GM23338 (cell line): Measurements from ENCODE around the gene LCN6. TPM values are rescaled to one million over a fixed set of nuclear protein-coding genes. Genes with fewer than 3 reads are reported as not detected.

ENCODE experiments used
- ATAC-seq: fragments of 200-7000 bp; cut with Tn5 transposase; 3 replicates; pipeline ENCODE4 v1.9.1; 2020
- DNase-seq: peaks from one replicate; pipeline ENCODE4 v3.0.0-alpha.2; 2015; ENCODE audit warnings: low spot score
- H2AFZ ChIP-seq: fragments of 200-600 bp; sonication (generic); 2 replicates; pipeline ENCODE4 v1.8.0; 2016; ENCODE audit warnings: antibody characterized with exemption, mild to moderate bottlenecking, moderate library complexity
- H3F3A ChIP-seq: fragments of 200-600 bp; sonication (generic); replicated peaks from 2 replicates; pipeline ENCODE4 v1.8.0; 2017; ENCODE audit warnings: antibody characterized with exemption, mixed run types, low read depth
- H3K27ac ChIP-seq: fragments of 200-600 bp; sonication (generic); 2 replicates; pipeline ENCODE4 v1.6.1; 2016; ENCODE audit warnings: low read depth
- H3K27me3 ChIP-seq: fragments of 200-600 bp; sonication (generic); 2 replicates; pipeline ENCODE4 v1.8.0; 2016; ENCODE audit warnings: mild to moderate bottlenecking, mixed run types, moderate library complexity; ENCODE audit not compliant: insufficient read depth
- H3K36me3 ChIP-seq: fragments of 200-600 bp; sonication (generic); 2 replicates; pipeline ENCODE4 v1.8.0; 2016; ENCODE audit warnings: mild to moderate bottlenecking; ENCODE audit not compliant: insufficient read depth
- H3K4me1 ChIP-seq: fragments of 200-600 bp; sonication (generic); 2 replicates; pipeline ENCODE4 v1.8.0; 2016; ENCODE audit warnings: mild to moderate bottlenecking, moderate library complexity; ENCODE audit not compliant: insufficient read depth
- H3K4me2 ChIP-seq: fragments of 200-600 bp; sonication (generic); 2 replicates; pipeline ENCODE4 v1.7.1; 2017; ENCODE audit warnings: mixed run types
- H3K4me3 ChIP-seq: fragments of 200-600 bp; sonication (generic); 2 replicates; pipeline ENCODE4 v1.6.1; 2016; ENCODE audit warnings: mixed run types
- H3K79me2 ChIP-seq: fragments of 200-600 bp; sonication (generic); replicated peaks from 2 replicates; pipeline ENCODE4 v1.8.0; 2017; ENCODE audit warnings: mild to moderate bottlenecking; ENCODE audit not compliant: insufficient read depth
- H3K9me2 ChIP-seq: fragments of 200-600 bp; sonication (generic); 2 replicates; pipeline ENCODE4 v1.8.0; 2017; ENCODE audit not compliant: insufficient read depth
- H4K20me1 ChIP-seq: fragments of 200-600 bp; sonication (generic); replicated peaks from 2 replicates; pipeline ENCODE4 v1.8.0; 2017; ENCODE audit warnings: mild to moderate bottlenecking; ENCODE audit not compliant: insufficient read depth
- H3K27ac Mint-ChIP-seq: 2 replicates; pipeline ENCODE4 v1.8.0; 2020; ENCODE audit warnings: inconsistent platforms, mild to moderate bottlenecking, moderate library complexity, mixed read lengths
- H3K27me3 Mint-ChIP-seq: 3 replicates; pipeline ENCODE4 v1.8.0; 2022; ENCODE audit warnings: low read depth, mild to moderate bottlenecking, moderate library complexity, mixed read lengths, inconsistent platforms; ENCODE audit not compliant: insufficient read depth, poor library complexity
- H3K36me3 Mint-ChIP-seq: 3 replicates; pipeline ENCODE4 v1.8.0; 2021; ENCODE audit warnings: low read depth, mild to moderate bottlenecking, inconsistent platforms, moderate library complexity, mixed read lengths
- H3K4me1 Mint-ChIP-seq: 3 replicates; pipeline ENCODE4 v1.8.0; 2020; ENCODE audit warnings: mild to moderate bottlenecking, inconsistent platforms, mixed read lengths
- H3K4me3 Mint-ChIP-seq: 3 replicates; pipeline ENCODE4 v1.8.0; 2021; ENCODE audit warnings: moderate library complexity, mild to moderate bottlenecking, inconsistent platforms, mixed read lengths
- H3K9me3 Mint-ChIP-seq: 3 replicates; pipeline ENCODE4 v1.8.0; 2020; ENCODE audit warnings: moderate library complexity, mild to moderate bottlenecking, inconsistent platforms, mixed read lengths
- CREB1 ChIP-seq: fragments of 250-450 bp; sonication (Bioruptor Pico); IDR thresholded peaks from 2 replicates; pipeline ENCODE4 v1.5.0; 2020; ENCODE audit warnings: low read depth, mild to moderate bottlenecking, moderate library complexity
- EZH2 ChIP-seq: fragments of 200-600 bp; sonication (generic); IDR thresholded peaks from one replicate; pipeline ENCODE4 v1.8.0; 2017; ENCODE audit warnings: antibody characterized with exemption, mild to moderate bottlenecking, low read depth; ENCODE audit not compliant: unreplicated experiment
- EZH2phosphoT487 ChIP-seq: fragments of 200-600 bp; sonication (generic); IDR thresholded peaks from one replicate; pipeline ENCODE4 v1.8.1; 2018; ENCODE audit warnings: antibody characterized with exemption; ENCODE audit not compliant: unreplicated experiment
- JUNB ChIP-seq: IDR thresholded peaks from one replicate; pipeline ENCODE4 v1.6.1; 2016; ENCODE audit warnings: antibody characterized with exemption; ENCODE audit not compliant: unreplicated experiment
- NANOG ChIP-seq: IDR thresholded peaks from 2 replicates; pipeline ENCODE4 v1.6.1; 2016; ENCODE audit warnings: antibody characterized with exemption, borderline replicate concordance
- POLR2AphosphoS5 ChIP-seq: IDR thresholded peaks from 2 replicates; pipeline ENCODE4 v1.6.1; 2016; ENCODE audit warnings: antibody characterized with exemption, low read depth
- STAT1 ChIP-seq: IDR thresholded peaks from one replicate; pipeline ENCODE4 v1.6.1; 2016; ENCODE audit warnings: antibody characterized with exemption; ENCODE audit not compliant: unreplicated experiment
- ZNF114 ChIP-seq: fragments of 250-450 bp; sonication (Bioruptor Pico); IDR thresholded peaks from 2 replicates; pipeline ENCODE4 v1.5.0; 2020; ENCODE audit warnings: mild to moderate bottlenecking, moderate library complexity
- ZNF331 ChIP-seq: fragments of 250-450 bp; sonication (Bioruptor Pico); IDR thresholded peaks from 2 replicates; pipeline ENCODE4 v1.5.0; 2020; ENCODE audit warnings: low read depth, mild to moderate bottlenecking, moderate library complexity
- polyA plus RNA-seq: library from polyadenylated mRNA; unstranded; fragments of >200 nt; fragmentation: Nextera tagmentation; extraction: Ambion mirVana; gene quantifications from 2 replicates; pipeline ENCODE4 v1.2.1, GENCODE V29; 2016
- total RNA-seq: library from RNA; depleted of rRNA; stranded (reverse); fragments of >200 nt; shearing (Covaris generic); gene quantifications from 2 replicates; pipeline ENCODE4 v1.2.3, GENCODE V29; 2014
- TF ChIP-seq, protein P1 (sequence below): IDR thresholded peaks from one replicate; pipeline ENCODE4 v1.6.1; 2018; ENCODE audit warnings: antibody characterized with exemption; ENCODE audit not compliant: unreplicated experiment
- TF ChIP-seq, protein P2 (sequence below), 2 experiments: fragments of 200-600 bp in 1 of 2; sonication (generic) in 1 of 2; conservative IDR thresholded peaks; 2 replicates each; pipeline versions ENCODE4 v1.5.1 to v1.6.1; 2016 to 2017; ENCODE audit warnings: antibody characterized with exemption in 2 of 2, low read depth in 2 of 2, mild to moderate bottlenecking in 2 of 2, moderate library complexity in 1 of 2
- TF ChIP-seq, protein P3 (sequence below): fragments of 250-450 bp; sonication (Bioruptor Pico); IDR thresholded peaks from 2 replicates; pipeline ENCODE4 v1.5.0; 2020; ENCODE audit warnings: mild to moderate bottlenecking, moderate library complexity

Gene LCN6
- total and polyA plus RNA-seq, 2 experiments from 2014 or later, result not detected

DNA sequence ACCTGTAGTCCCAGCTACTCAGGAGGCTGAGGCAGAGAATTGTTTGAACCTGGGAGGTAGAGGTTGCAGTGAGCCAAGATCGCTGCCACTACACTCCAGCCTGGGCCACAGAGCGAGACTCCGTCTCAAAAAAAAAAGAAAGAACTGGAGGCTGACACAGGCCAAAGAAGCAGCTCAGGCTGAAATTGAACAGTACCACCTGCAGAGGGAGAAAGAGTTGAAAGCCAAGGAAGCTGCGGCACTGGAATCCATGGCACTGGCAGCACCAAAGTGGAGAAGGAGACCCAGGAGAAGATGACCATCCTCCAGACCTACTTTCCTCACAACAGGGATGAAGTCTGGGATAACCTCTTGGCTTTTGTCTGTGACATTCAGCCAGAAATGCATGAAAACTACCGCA, 31.5 kb upstream of the LCN6 start (continued):
- TF ChIP-seq, protein P1, sequence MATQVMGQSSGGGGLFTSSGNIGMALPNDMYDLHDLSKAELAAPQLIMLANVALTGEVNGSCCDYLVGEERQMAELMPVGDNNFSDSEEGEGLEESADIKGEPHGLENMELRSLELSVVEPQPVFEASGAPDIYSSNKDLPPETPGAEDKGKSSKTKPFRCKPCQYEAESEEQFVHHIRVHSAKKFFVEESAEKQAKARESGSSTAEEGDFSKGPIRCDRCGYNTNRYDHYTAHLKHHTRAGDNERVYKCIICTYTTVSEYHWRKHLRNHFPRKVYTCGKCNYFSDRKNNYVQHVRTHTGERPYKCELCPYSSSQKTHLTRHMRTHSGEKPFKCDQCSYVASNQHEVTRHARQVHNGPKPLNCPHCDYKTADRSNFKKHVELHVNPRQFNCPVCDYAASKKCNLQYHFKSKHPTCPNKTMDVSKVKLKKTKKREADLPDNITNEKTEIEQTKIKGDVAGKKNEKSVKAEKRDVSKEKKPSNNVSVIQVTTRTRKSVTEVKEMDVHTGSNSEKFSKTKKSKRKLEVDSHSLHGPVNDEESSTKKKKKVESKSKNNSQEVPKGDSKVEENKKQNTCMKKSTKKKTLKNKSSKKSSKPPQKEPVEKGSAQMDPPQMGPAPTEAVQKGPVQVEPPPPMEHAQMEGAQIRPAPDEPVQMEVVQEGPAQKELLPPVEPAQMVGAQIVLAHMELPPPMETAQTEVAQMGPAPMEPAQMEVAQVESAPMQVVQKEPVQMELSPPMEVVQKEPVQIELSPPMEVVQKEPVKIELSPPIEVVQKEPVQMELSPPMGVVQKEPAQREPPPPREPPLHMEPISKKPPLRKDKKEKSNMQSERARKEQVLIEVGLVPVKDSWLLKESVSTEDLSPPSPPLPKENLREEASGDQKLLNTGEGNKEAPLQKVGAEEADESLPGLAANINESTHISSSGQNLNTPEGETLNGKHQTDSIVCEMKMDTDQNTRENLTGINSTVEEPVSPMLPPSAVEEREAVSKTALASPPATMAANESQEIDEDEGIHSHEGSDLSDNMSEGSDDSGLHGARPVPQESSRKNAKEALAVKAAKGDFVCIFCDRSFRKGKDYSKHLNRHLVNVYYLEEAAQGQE, result no peak
- TF ChIP-seq CREB1 (CRISPR knock-in tag) (no peak), EZH2 (no peak), ZNF331 (no peak), STAT1 (no peak), JUNB (no peak), NANOG (no peak), POLR2AphosphoS5 (no peak), ZNF114 (CRISPR knock-in tag) (no peak)

DNA sequence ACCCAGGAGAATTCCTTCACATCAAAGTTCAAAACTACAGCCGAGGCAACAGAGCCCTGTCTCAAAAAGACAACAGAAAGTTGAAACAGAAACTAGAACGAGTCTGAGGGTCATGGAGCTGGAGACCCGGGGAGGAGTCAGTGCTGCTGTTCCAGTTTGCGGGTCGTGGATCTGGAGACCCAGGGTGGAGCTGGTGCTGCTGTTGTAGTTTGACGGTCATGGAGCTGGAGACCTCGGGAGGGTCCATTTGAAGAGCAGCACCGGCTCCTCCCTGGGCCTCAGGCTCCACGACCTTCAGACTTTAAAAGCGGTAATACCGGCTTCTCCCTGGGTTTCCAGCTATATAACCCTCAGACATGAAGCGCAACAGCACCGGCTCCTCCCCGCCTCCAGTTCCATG, 29.0 kb upstream of the LCN6 start:
- ATAC-seq (no peak), DNase-seq (no peak)
- Mint-ChIP-seq H3K9me3 (peaks cover 25% of the 10 kb centered on the region), H3K27ac (no peak overlapping the region), H3K4me1 (peaks cover 4% of the 10 kb centered on the region), H3K4me3 (no peak overlapping the region), H3K27me3 (peaks cover 23% of the 10 kb centered on the region), H3K36me3 (peaks cover 19% of the 10 kb centered on the region)
- no peak overlapping the region for H3K27ac ChIP-seq
- no peak overlapping the region for H3K4me3 ChIP-seq
- H4K20me1 ChIP-seq, result no peaks in the 10 kb centered on the region
- 0 out of 2 replicates have a peak, but pooled peaks cover 4% of the 10 kb centered on the region for H3K9me2 ChIP-seq
- H3K4me2 ChIP-seq, result no peak overlapping the region
- no peaks in the 10 kb centered on the region for H3F3A ChIP-seq
- no peaks in the 10 kb centered on the region; the same call in 1 of the 2 replicates for H3K36me3 ChIP-seq
- H2AFZ ChIP-seq, result no peak overlapping the region
- H3K27me3 ChIP-seq, result no peaks in the 10 kb centered on the region
- no peaks in the 10 kb centered on the region for H3K4me1 ChIP-seq
- no peaks in the 10 kb centered on the region for H3K79me2 ChIP-seq
- TF ChIP-seq EZH2 (no peak), NANOG (no peak), EZH2phosphoT487 (no peak), STAT1 (no peak), ZNF331 (no peak), ZNF114 (CRISPR knock-in tag) (no peak)
- TF ChIP-seq, protein P2, sequence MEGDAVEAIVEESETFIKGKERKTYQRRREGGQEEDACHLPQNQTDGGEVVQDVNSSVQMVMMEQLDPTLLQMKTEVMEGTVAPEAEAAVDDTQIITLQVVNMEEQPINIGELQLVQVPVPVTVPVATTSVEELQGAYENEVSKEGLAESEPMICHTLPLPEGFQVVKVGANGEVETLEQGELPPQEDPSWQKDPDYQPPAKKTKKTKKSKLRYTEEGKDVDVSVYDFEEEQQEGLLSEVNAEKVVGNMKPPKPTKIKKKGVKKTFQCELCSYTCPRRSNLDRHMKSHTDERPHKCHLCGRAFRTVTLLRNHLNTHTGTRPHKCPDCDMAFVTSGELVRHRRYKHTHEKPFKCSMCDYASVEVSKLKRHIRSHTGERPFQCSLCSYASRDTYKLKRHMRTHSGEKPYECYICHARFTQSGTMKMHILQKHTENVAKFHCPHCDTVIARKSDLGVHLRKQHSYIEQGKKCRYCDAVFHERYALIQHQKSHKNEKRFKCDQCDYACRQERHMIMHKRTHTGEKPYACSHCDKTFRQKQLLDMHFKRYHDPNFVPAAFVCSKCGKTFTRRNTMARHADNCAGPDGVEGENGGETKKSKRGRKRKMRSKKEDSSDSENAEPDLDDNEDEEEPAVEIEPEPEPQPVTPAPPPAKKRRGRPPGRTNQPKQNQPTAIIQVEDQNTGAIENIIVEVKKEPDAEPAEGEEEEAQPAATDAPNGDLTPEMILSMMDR (conservative IDR thresholded peaks at IDR 0.05; ENCODE audit: low read depth in 2 of 2), result no peak
- TF ChIP-seq, protein P3, sequence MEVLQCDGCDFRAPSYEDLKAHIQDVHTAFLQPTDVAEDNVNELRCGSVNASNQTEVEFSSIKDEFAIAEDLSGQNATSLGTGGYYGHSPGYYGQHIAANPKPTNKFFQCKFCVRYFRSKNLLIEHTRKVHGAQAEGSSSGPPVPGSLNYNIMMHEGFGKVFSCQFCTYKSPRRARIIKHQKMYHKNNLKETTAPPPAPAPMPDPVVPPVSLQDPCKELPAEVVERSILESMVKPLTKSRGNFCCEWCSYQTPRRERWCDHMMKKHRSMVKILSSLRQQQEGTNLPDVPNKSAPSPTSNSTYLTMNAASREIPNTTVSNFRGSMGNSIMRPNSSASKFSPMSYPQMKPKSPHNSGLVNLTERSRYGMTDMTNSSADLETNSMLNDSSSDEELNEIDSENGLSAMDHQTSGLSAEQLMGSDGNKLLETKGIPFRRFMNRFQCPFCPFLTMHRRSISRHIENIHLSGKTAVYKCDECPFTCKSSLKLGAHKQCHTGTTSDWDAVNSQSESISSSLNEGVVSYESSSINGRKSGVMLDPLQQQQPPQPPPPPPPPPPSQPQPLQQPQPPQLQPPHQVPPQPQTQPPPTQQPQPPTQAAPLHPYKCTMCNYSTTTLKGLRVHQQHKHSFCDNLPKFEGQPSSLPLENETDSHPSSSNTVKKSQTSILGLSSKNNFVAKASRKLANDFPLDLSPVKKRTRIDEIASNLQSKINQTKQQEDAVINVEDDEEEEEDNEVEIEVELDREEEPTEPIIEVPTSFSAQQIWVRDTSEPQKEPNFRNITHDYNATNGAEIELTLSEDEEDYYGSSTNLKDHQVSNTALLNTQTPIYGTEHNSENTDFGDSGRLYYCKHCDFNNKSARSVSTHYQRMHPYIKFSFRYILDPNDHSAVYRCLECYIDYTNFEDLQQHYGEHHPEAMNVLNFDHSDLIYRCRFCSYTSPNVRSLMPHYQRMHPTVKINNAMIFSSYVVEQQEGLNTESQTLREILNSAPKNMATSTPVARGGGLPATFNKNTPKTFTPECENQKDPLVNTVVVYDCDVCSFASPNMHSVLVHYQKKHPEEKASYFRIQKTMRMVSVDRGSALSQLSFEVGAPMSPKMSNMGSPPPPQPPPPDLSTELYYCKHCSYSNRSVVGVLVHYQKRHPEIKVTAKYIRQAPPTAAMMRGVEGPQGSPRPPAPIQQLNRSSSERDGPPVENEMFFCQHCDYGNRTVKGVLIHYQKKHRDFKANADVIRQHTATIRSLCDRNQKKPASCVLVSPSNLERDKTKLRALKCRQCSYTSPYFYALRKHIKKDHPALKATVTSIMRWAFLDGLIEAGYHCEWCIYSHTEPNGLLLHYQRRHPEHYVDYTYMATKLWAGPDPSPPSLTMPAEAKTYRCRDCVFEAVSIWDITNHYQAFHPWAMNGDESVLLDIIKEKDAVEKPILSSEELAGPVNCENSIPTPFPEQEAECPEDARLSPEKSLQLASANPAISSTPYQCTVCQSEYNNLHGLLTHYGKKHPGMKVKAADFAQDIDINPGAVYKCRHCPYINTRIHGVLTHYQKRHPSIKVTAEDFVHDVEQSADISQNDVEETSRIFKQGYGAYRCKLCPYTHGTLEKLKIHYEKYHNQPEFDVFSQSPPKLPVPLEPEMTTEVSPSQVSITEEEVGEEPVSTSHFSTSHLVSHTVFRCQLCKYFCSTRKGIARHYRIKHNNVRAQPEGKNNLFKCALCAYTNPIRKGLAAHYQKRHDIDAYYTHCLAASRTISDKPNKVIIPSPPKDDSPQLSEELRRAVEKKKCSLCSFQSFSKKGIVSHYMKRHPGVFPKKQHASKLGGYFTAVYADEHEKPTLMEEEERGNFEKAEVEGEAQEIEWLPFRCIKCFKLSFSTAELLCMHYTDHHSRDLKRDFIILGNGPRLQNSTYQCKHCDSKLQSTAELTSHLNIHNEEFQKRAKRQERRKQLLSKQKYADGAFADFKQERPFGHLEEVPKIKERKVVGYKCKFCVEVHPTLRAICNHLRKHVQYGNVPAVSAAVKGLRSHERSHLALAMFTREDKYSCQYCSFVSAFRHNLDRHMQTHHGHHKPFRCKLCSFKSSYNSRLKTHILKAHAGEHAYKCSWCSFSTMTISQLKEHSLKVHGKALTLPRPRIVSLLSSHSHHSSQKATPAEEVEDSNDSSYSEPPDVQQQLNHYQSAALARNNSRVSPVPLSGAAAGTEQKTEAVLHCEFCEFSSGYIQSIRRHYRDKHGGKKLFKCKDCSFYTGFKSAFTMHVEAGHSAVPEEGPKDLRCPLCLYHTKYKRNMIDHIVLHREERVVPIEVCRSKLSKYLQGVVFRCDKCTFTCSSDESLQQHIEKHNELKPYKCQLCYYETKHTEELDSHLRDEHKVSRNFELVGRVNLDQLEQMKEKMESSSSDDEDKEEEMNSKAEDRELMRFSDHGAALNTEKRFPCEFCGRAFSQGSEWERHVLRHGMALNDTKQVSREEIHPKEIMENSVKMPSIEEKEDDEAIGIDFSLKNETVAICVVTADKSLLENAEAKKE (CRISPR knock-in tag), result no peak
